Measurements from ENCODE around the gene TET1. TPM values are rescaled to one million over a fixed set of nuclear protein-coding genes. Genes with fewer than 3 reads are reported as not detected.
"Not testable (repeated sequence)": the region's sequence is repeated elsewhere in the genome, so short reads cannot be mapped to it uniquely, and the experiment has no call there.

The TET1 gene
- total RNA-seq, 1 donor from 2014 or later = 2.4 TPM

DNA sequence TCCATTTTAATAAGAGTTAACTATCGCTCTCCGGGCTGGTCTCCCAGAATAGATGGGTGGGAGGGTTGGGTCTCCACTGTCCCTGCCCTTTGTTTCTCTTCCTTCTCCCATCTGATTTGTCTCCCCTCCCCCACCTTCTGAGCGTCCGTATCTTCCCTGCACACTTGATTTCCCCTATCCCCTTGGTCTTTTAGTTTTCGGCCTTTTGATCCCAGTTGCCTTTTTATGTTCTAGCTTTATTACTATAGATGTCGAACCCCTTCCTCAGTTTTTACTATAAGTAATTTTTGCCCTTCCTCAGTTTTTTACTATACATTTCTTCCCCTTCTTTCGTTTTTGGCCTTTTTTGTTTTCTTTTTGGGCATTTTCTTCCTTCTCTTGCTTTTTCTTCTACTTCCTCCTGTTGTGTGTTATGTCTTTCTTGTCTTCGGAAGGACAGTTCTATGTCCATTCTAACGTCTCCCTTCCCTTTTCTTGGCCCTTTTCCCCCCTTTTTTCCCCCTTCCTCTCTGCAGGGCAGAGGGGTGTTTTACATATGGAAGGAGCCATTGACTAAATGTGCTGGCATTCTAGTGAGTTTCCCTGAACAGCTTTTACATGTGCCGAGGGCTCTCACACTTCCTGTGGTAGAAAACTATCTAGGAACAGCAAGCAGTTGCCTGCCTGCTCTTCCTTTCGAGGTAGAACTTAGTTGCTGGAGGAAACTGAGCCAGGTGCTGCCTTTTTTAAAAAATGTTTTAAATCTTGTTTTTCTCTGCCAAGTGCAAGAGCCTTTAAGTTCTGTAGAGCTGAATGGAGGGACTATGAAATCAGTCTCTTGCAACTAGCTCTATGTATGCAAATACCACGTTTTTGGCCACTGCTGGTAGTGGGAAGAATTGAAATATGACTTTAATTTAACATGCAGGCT is 2.8 kb downstream of the TET1 start:
- DNase-seq (ENCODE audit: extremely low read depth, low read depth, low spot score) = no peak

DNA sequence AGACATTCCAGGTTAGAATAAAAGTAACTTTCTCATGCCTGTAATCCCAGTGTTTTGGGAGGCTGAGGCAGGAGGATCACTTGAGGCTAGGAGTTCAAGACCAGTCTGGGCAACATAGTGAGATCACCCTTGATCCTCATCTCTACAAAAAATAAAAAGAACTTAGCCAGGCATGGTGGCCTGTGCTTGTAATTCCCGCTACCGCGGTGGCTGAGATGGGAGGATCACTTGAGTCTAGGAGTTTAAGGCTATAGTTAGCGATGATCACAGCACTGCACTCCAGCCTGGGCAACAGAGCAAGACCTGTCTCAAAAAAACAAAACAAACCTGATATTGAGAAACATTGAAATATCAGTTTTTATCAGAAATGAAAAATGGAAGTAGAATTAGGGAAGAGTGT is 4.6 kb downstream of the TET1 start:
- no peak for DNase-seq (ENCODE audit: extremely low read depth, low read depth, low spot score)

DNA sequence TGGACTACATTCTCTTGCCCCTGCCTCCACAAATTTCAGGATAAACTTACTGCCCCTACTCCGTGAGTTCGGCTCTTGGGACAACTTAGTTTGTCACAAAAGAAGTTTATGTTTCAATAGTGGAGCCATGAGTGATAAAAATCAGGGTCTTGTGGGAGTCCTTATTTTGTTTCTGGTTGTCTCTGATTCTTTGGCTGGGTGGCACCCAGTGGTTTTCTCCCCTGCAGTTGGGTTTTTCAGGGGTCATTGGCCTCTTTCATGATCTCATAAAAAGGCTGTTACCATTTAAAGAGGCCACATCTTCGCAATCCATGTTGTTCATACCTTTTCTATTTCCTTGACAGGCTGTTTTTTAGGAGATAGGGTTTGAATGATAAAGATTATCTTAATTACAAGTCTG is 5.5 kb downstream of the TET1 start:
- no peak for DNase-seq (ENCODE audit: extremely low read depth, low read depth, low spot score)

DNA sequence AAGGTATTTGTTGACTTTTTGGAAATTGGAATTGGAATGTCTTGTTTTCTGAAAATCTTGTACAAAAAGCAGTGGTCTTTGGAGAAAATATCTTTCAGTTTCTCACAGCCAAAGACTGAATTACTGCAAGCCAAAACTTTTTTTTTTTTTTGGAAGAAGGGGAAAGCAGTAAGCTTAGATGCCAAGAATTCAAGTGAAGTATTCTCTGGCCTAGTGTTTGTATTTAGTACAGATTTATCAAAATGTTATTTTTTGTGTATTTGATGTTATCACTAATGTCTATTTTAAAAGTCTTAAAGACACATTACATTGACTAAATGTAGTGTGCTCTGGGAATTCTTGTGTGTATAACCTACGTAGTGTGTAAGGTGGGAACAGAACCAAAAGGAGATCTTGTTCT is 6.2 kb downstream of the TET1 start:
- DNase-seq (ENCODE audit: extremely low read depth, low read depth, low spot score) = no peak

GRCh38 chr10:68566955-68567354 is 6.8 kb downstream of the TET1 start:
- no peak for DNase-seq (ENCODE audit: extremely low read depth, low read depth, low spot score)

DNA sequence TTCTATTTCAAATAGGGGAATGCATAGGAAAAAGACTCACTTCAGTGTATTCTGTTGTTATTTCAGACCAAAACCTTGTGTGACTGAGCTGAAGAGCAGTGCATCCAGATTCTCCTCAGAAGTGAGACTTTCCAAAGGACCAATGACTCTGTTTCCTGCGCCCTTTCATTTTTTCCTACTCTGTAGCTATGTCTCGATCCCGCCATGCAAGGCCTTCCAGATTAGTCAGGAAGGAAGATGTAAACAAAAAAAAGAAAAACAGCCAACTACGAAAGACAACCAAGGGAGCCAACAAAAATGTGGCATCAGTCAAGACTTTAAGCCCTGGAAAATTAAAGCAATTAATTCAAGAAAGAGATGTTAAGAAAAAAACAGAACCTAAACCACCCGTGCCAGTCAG is 12.0 kb downstream of the TET1 start:
- no peak for DNase-seq (ENCODE audit: extremely low read depth, low read depth, low spot score)

- no peak for DNase-seq (ENCODE audit: extremely low read depth, low read depth, low spot score)
Measured at GRCh38 chr10:68574051-68574450, 13.9 kb downstream of the TET1 start.

- DNase-seq (ENCODE audit: extremely low read depth, low read depth, low spot score) = no peak
Measured at GRCh38 chr10:68576118-68576517, 16.0 kb downstream of the TET1 start.

- DNase-seq (ENCODE audit: extremely low read depth, low read depth, low spot score) = no peak
Measured at GRCh38 chr10:68578974-68579373, 18.8 kb downstream of the TET1 start.

DNA sequence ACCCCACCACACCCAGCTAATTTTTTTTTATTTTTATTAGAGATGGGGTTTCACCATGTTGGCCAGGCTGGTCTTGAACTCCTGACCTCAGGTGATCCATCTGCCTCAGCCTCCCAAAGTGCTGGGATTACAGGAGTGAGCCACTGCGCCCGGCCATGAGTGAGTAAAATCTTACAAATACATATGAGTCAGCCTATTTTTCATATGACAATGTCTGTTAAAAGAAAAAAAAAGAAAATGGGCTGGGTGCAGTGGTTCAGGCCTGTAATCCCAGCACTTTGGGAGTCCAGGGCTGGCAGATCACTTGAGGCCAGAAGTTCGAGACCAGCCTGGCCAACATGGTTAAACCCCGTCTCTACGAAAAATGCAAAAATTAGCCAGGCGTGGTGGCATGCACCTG is 24.1 kb downstream of the TET1 start:
- not testable (repeated sequence) for DNase-seq (ENCODE audit: extremely low read depth, low read depth, low spot score)

- no peak for DNase-seq (ENCODE audit: extremely low read depth, low read depth, low spot score)
Measured at GRCh38 chr10:68586606-68587305, 26.6 kb downstream of the TET1 start.

GRCh38 chr10:68594405-68594804 is 34.3 kb downstream of the TET1 start:
- DNase-seq (ENCODE audit: extremely low read depth, low read depth, low spot score) = peak; percentile 4

- no peak for DNase-seq (ENCODE audit: extremely low read depth, low read depth, low spot score)
Measured at GRCh38 chr10:68595513-68595912, 35.4 kb downstream of the TET1 start.

- DNase-seq (ENCODE audit: extremely low read depth, low read depth, low spot score) = no peak
Measured at GRCh38 chr10:68597407-68597806, 37.3 kb downstream of the TET1 start.

DNA sequence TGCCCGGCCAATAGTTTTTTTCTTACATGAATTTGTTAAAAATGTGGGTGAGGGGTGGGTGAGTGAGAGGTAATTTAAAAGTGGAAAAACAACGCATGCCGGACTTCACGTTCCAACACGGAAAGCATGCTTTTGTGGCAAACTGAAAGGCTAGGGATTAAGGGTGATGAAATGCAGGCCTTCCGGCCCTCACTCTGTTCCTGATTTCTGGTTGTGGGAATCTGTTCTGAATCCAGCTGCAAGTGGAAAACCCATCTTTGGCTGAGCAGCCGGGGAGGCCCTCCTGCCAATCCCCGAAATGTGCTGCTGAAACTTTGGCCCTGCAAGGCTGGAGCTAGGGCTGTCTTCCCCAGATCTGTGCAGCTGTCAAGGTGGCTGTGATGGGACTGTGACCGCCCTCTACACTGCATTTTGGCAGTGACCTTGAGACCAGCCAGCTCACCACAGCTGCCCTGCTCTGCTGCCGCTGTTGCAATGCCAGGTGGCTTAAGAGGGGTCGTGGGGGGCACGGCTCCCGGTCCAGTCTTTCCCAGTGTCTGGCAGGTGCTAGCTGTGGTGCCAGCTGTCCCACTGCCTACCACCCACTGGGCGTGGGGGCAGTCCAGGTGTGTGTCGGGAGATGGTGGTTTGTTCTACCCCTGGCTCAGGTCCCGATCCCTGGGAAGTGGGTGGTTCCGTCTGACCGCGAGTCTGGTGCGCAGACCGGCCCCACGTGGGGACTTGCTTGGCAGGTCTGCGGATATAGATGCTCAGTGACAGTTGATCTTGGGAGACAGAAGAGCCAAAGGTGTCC is 39.0 kb downstream of the TET1 start:
- DNase-seq (ENCODE audit: extremely low read depth, low read depth, low spot score) = no peak

- DNase-seq (ENCODE audit: extremely low read depth, low read depth, low spot score) = no peak
Measured at GRCh38 chr10:68599771-68600040, 39.6 kb downstream of the TET1 start.

GRCh38 chr10:68600041-68600778 is 40.1 kb downstream of the TET1 start:
- peak; percentile 41 for DNase-seq (ENCODE audit: extremely low read depth, low read depth, low spot score)

- no peak for DNase-seq (ENCODE audit: extremely low read depth, low read depth, low spot score)
Measured at GRCh38 chr10:68601501-68602265, 41.5 kb downstream of the TET1 start.

DNA sequence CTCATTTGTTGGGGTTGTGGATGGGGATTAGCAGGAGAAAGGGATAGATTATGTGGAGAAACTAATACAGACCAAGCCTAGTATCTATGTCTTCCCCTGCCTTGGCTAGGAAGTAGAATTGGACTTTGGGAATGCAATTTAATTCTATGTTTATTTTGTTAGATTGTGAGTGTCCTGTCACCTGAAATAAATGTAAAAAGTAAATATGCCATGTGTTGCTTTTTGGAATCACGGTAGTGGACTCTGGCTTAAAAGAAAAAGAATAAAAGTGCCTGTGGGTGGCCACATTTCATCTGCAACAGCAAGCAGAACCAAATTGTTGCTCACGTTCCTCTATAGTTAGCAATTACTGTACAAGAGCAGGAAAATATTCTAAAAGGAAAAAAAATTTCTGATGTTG is 42.3 kb downstream of the TET1 start:
- no peak for DNase-seq (ENCODE audit: extremely low read depth, low read depth, low spot score)

DNA sequence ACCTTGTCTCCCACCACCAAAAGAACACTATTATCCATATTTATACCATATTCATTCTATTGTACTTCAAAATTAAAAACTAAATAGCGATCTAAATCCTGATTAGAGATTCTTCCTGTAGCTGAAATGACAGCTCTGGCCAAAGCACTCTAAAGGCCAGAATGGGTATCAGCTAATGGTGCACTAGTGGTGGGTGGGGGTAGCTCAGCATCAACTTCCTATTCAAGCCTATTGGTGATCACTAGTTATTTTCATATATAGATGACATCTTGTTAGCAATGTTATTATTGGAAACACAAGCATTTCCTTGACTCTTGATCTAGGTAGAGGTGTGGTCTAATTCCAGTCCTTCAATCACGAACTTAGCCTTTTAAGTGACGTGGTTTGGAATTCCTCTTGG is 43.6 kb downstream of the TET1 start:
- DNase-seq (ENCODE audit: extremely low read depth, low read depth, low spot score) = no peak
